HUDEP-2 (cell line): ENCODE measurements around the gene DLG2.
"Not testable (repeated sequence)": the region's sequence is repeated elsewhere in the genome, so short reads cannot be mapped to it uniquely, and the experiment has no call there.

Source experiments
- DNase-seq, 76 experiments: peaks; one replicate each; lab custom pipeline; 2025; ENCODE audit not compliant: unreplicated experiment in 76 of 76; lab: John Stamatoyannopoulos, UW

The DLG2 gene

GRCh38 chr11:85048801-85049200, 578.3 kb downstream of the DLG2 start:
- no peak for DNase-seq

- no peak for DNase-seq
Measured at GRCh38 chr11:85045716-85046115, 581.4 kb downstream of the DLG2 start.

GRCh38 chr11:85044911-85045310, 582.2 kb downstream of the DLG2 start:
- no peak for DNase-seq

- no peak for DNase-seq
Measured at GRCh38 chr11:85042361-85042760, 584.8 kb downstream of the DLG2 start.

GRCh38 chr11:85040166-85040565, 587.0 kb downstream of the DLG2 start:
- no peak for DNase-seq

GRCh38 chr11:85029964-85030363, 597.2 kb downstream of the DLG2 start:
- DNase-seq = no peak

- DNase-seq = no peak
Measured at GRCh38 chr11:85028329-85029101, 598.6 kb downstream of the DLG2 start.

GRCh38 chr11:85027346-85027745, 599.8 kb downstream of the DLG2 start:
- DNase-seq = no peak

GRCh38 chr11:85021058-85021457, 606.1 kb downstream of the DLG2 start:
- no peak for DNase-seq

- peak in 1 of 76 experiments; percentile 3 for DNase-seq
Measured at GRCh38 chr11:84993386-84993785, 633.8 kb downstream of the DLG2 start.

- DNase-seq = no peak
Measured at GRCh38 chr11:84990141-84990540, 637.0 kb downstream of the DLG2 start.

GRCh38 chr11:84987686-84988187, 639.4 kb downstream of the DLG2 start:
- DNase-seq = not testable (repeated sequence)

- no peak for DNase-seq
Measured at GRCh38 chr11:84981301-84981700, 645.8 kb downstream of the DLG2 start.

GRCh38 chr11:84969103-84969502, 658.0 kb downstream of the DLG2 start:
- no peak for DNase-seq

- no peak for DNase-seq
Measured at GRCh38 chr11:84965484-84965883, 661.7 kb downstream of the DLG2 start.

- DNase-seq = no peak
Measured at GRCh38 chr11:84963240-84963639, 663.9 kb downstream of the DLG2 start.

GRCh38 chr11:84962018-84962417, 665.1 kb downstream of the DLG2 start:
- DNase-seq = no peak

- DNase-seq = no peak
Measured at GRCh38 chr11:84958295-84958694, 668.8 kb downstream of the DLG2 start.

GRCh38 chr11:84950569-84951270, 676.4 kb downstream of the DLG2 start:
- DNase-seq = no peak

- no peak for DNase-seq
Measured at GRCh38 chr11:84947970-84948580, 679.1 kb downstream of the DLG2 start.

GRCh38 chr11:84947070-84947469, 680.1 kb downstream of the DLG2 start:
- DNase-seq = no peak

GRCh38 chr11:84930863-84931262, 696.3 kb downstream of the DLG2 start:
- DNase-seq = no peak
